Fibroblast of skin of back (primary cell): ENCODE measurements around the gene KANSL1L. TPM values are rescaled to one million over a fixed set of nuclear protein-coding genes. Genes with fewer than 3 reads are reported as not detected.
"Not testable (repeated sequence)": the region's sequence is repeated elsewhere in the genome, so short reads cannot be mapped to it uniquely, and the experiment has no call there.

Experiments
- DNase-seq: peaks from one replicate; pipeline ENCODE4 v3.0.0-alpha.2; 2013
- polyA plus RNA-seq, 2 experiments: library from polyadenylated mRNA; unstranded; fragments of 120-200 nt; gene quantifications; one replicate each; pipeline ENCODE4 v1.2.1, GENCODE V29; 2013; ENCODE audit not compliant: insufficient read length in 2 of 2

KANSL1L gene, protein sequence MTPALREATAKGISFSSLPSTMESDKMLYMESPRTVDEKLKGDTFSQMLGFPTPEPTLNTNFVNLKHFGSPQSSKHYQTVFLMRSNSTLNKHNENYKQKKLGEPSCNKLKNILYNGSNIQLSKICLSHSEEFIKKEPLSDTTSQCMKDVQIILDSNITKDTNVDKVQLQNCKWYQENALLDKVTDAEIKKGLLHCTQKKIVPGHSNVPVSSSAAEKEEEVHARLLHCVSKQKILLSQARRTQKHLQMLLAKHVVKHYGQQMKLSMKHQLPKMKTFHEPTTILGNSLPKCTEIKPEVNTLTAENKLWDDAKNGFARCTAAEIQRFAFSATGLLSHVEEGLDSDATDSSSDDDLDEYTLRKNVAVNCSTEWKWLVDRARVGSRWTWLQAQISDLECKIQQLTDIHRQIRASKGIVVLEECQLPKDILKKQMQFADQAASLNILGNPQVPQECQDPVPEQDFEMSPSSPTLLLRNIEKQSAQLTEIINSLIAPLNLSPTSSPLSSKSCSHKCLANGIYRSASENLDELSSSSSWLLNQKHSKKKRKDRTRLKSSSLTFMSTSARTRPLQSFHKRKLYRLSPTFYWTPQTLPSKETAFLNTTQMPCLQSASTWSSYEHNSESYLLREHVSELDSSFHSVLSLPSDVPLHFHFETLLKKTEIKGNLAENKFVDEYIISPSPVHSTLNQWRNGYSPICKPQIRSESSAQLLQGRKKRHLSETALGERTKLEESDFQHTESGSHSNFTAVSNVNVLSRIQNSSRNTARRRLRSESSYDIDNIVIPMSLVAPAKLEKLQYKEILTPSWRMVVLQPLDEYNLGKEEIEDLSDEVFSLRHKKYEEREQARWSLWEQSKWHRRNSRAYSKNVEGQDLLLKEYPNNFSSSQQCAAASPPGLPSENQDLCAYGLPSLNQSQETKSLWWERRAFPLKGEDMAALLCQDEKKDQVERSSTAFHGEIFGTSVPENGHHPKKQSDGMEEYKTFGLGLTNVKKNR
- 4.5 TPM for polyA plus RNA-seq (2013, experiment 1 of 2; ENCODE audit: insufficient read length)
- polyA plus RNA-seq (2013, experiment 2 of 2; ENCODE audit: insufficient read length): 4.9 TPM

DNA sequence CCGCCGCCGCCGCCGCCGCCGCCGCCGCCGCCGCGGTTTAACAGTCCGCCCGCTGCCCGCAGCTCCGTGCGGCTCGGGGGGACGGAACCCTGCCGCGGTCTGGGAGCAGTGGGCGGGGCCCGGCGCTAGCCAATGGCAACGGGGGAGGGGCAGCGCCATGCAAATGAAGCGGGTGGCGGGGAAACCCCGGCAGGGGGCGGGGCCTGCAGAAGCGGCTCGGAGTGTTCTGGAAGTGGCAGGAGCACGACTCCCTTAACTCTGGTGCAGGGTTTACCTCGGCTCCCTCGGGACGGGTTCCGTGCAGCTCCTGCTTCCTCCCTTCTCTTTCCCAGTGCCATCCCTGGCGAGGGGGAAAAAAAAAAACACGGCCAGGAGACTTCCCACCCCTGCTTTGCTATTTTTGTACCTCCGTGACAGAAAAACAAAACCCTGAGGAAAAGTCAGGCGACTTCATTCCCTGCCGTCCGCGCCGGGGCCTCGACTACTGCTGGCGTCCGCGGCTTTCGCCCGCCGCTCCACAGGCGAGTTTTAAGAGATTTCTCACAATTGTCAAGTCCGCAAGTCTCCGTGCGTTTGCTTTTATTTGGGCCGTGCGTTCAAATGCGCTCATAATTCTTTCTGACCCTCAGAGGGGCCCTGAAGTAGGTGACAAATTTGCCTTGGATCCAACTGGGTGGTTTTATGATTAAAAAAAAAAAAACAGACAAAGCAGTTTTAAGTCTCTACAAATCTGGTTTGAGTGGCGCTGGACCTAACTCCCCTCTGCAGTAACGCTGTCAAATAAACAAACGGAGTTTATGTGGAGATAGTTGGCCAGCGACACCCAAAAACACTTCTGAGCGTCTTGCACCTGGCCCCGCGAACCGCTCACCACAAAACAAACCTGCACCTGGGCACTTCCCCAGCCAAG, at the start of gene KANSL1L:
Gene KANSL1L, minus strand, starts transcription at position 101 of the 910 bp plus-strand sequence. CDS start 16,827 bp downstream, outside the sequence.
- peak; percentile 94 for DNase-seq

DNA sequence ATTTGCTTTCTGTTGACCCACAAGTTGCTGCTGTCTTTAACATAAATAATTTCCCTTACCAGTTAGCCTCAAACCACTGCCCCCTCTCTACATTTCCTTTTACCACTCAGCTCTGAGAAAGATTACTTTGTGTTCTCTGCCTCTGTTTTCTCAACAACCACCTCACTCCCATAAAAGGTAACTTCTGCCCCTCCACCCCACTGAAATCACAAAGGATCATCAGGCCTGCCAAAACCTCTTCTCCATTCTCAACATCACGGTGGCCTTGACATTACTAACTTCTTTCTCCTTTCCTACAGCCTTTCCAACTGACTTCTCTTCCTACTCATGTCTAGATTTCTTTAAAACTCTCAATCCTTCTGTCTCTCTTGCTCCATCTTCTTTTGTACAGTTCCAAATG, 43.9 kb upstream of the KANSL1L start:
- DNase-seq: no peak

DNA sequence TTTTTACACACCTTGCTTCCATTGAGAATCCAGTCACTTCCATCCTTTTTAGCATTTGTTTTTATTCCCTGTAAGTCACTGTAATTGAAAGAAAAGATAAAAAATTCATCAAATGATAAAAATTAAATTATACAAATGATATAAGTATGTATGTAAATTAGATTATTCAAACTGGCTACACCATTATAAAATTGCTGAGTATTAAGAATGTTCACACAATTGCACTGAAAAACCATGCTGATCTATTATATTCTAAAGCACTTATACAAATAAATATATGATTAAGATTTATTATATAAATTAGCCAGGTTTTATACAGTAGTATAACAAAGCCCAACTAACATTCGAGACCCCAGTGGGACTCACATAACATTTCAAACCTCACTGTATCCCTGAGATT, 39.0 kb upstream of the KANSL1L start:
- no peak for DNase-seq

DNA sequence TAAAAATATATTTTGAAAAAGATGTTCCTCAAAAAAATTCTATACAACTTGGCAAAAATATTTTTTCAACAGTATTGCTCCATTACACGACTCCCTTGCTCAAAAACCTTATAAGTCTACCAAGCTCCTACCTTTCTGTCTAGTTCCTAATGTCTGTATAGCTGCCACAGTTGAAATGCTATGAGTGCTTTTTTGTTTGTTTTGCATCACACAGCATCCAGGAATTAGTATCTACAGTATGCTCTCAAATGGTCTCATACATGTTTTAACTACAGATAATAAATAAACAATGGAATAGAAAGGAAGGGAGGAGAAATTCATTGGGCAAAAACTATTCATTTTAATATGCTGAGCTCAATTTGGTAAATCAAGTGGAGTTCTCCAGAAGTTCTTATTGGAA, 36.7 kb upstream of the KANSL1L start:
- no peak for DNase-seq

DNA sequence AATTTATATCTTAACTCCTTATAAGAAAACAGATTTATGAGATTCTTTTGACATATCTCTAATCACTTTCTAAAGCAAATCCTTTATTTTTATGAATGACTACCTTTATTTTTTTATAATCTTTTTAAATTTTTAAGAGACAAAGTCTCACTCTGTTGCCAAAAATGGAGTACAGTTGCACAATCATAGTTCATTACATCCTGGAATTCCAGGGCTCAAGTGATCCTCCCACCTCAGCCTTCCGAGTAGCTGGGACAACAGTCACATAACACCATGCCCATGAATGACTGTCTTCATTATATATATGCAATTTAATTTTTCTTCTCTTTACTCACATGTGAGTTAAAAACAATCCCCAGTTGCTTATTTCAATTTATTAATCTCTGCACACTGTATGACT, 32.3 kb upstream of the KANSL1L start:
- no peak for DNase-seq

DNA sequence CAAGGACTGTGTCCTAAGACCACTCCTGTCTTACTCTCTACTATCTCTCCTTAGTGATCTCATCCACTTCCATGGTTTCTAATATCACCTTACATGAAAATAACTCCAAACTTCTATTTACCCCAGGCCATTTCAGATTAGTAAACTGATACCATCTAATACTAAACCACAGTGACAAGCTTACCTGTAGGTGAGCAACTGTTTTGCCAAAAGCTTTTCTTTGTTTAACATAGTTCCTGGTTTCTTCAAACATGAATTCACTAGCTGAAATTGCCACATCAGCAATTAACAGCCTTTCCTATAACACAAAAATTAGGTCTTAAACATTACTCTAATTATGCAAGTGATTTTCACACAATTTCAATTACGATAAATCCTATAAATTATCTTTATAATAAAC, 31.9 kb upstream of the KANSL1L start:
- no peak for DNase-seq

DNA sequence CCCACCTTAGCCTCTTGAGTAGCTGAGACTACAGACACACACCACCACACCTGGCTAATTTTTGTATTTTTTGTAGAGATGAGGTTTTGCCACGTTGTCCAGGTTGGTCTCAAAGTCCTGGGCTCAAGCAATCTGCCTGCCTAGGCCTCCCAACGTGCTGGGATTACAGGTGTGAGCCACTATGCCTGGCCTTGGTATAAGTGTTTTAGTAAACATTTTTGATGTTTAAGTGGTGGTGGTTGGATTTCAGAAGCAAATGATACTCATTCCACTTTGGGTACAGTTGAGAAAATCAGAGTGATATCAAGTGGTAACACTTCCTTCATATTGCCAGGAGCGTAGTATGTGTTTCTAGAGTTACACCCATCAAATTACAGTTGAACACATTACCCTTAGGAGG, 28.6 kb upstream of the KANSL1L start:
- no peak for DNase-seq

DNA sequence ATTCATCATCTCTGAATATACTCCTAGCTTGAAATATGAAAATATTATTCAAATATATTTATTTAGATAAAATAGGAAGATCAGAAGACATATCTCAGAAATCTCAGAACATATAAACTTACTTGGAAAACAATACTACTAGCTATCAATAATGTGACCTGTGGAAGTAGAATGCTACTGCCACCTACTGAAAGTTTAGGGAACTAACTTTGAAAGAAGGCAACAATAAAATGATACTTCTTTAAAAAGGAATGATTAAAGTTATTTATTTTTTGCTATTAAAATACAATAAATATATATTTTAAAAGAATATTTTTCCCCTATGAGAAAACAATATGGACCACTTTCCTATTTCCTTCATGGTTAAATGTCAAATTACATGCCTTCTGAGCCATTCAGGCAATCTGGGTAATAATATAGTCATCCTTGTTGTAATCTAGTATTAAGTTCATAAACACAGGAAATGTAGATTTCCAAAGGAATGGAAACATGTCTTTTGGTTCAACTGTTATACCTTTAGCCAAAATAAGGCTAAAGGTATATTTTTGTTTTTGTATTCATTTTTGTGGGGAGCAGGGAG, 28.1 kb upstream of the KANSL1L start:
- DNase-seq: peak; percentile 27

DNA sequence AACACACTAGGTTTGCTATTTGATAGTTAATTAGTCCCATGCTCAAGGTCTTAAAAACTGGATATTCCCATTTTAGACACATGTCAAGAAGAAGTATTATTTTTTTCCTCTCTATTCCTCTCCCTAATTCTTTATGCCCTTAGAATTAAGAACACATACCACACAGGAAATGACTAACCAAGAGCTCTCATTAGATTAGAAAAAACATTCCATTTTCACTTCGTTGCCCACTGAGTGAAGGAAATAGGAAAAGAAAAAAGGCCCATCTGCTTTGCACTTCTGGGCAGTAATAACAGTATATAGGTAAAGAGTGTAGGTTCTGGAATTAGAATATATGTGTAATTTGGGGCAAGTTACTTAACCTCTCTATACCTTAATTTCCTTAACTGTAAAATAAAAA, 27.1 kb upstream of the KANSL1L start:
- peak; percentile 52 for DNase-seq

DNA sequence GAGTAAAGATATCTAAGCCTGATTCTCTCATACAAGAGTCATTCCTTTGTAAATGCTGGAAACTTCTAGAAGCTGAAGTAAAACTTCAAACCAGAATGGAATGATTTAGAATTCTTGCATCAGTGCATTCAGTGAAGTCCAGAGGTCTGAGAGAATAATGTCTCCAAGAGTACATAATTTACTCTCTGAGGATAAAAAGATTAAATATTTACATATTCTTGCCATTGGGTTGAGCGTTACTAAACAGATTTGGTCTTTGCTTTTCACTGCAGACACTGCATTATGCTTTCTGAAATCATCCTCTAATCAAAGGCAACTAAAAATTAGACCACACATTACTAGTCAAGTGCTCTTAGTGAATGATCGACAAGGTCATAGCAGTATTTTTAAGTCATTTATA, 26.5 kb upstream of the KANSL1L start:
- DNase-seq: no peak

DNA sequence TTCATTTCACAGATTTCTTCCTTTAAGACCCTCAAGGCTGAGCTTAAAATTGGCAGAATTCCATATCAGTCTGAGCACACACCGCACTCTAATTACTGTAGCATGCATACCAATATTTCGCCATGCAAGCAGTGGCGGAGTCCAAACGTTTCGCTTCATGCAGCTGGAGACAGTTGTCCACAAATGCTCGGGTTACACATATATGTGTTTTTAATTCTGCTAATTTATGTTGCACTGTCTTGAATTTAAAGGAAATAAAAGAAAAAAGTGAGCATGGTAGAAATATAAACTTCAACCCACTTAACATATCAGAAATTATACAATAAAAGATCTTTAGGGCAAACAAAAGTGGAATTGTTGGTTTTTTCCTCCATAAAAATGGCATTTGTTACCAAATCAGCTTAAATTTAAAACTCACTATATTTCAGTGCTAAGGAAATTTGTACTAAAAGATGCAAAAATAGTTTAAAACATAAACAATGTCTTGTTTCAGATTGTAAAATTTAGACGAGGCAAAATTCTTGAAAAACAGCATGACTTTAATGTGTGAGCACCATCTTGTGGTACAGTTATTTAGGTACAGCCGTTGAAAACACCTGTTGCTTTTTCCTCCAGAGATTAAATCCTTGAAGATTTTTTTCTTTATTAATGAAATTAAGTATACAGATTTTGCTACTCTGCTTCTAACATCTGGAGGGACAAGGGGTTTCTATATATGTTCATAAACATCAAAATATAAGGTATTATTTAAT, 24.1 kb upstream of the KANSL1L start:
- peak; percentile 32 for DNase-seq

DNA sequence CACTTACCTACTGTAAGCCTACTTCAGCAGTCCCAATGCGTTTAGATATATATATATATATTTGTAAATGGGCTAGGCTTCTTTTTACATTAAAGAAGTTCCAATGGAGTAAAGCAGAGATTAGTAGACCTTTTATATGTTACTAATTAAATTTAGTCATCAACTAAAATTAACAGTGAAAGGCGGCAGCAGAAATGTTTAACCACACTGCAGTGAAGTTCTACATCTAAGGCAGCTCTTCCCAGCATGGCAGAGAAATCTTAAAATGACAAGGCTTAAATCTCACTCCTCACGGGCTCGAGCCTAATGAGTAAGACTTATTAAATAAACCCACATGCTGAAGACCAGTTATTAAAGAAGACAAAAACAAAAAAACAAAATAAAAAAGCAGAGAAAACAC, 19.1 kb upstream of the KANSL1L start:
- no peak for DNase-seq

DNA sequence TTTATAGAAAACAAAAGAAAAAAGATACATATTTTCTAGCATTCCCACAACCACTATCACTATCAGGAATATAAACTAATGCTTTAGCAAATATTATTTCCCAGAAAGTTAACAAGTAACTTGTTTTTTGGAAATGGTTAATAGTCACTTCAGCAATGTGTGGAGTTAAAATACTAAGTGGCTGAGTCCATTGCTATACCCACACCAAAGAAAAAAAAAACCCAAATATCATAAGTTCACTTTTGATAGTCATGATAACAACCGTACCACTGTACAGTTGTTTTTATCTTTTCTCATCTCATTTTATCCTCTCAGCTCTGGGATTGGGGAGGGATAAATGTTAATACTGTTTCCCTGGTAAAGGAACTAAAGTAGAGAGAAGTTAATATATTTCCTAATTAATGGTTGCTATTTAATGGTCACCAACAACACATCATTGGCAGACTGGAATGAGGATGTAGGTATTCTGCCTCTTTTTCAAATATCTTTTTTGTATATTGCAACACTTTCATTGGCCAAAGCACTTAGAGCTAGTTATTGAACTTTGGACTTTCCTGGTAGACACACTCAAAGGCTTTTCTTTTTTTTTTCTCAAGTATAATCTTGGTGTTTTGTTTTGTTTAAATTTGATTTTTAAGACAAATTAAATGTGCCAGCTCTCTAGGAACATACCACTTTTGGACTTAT, 18.4 kb upstream of the KANSL1L start:
- DNase-seq: no peak

DNA sequence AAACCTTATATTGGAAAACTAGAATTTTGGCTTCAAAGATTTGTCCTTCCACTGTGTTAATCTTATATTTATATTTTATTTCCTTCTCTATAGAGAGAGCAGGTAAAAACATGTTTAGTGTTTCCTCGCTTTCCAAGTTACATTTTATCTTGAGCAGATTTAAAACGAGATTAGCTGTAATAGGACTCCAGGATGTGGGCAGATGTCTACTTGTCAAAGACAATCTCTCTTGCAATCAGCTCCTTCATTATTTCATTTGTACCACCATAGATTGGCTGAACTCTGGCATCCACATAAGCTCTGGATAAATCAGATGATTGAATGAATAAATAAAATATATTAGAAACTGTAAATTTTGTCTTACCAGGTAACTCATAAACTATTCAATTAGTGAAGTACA, 17.5 kb upstream of the KANSL1L start:
- no peak for DNase-seq

DNA sequence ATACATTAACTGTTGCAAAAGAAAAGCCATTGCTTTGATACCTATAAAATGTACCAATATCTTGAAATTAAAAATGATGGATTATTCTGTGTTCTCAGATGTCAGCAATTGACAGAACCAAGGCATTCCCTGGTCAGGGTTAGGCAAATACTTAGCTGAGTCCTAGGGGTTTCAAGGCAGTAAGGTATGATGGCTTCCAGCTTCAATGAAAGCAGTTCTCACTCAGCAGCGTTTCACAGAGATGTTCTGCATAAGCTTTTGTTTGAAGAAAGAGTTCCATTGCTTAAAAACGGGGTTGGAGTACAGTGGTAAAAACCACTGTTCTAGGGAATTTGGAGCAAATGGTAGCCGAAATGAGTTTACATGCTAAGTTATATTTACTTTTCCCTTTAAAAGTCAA, 17.0 kb upstream of the KANSL1L start:
- no peak for DNase-seq

DNA sequence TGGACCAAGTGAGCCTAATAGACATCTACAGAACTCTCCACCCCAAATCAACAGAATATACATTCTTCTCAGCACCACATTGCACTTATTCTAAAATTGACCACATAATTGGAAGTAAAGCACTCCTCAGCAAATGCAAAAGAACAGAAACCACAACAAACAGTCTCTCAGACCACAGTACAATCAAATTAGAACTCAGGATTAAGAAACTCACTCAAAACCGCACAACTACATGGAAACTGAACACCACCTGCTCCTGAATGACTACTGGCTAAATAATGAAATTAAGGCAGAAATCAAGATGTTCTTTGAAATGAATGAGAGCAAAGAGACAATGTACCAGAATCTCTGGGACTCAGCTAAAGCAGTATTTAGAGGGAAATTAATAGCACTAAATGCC, 12.7 kb upstream of the KANSL1L start:
- not testable (repeated sequence) for DNase-seq

DNA sequence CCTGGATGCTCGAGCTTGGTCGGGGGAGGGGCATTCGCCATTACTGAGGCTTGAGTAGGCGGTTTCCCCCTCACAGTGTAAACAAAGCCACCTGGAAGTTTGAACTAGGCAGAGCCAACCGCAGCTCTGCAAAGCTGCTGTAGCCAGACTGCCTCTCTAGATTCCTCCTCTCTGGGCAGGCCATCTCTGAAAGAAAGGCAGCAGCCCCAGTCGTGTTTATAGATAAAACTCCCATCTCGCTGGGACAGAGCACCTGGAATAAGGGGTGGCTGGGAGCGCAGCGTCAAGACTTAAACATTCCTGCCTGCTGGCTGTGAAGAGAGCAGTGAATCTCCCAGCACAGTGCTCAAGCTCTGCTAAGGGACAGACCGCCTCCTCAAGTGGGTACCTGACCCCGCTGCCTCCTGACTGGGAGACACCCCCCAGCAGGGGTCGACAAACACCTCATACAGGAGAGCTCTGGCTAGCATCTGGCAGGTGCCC, 10.4 kb upstream of the KANSL1L start:
- DNase-seq: not testable (repeated sequence)

DNA sequence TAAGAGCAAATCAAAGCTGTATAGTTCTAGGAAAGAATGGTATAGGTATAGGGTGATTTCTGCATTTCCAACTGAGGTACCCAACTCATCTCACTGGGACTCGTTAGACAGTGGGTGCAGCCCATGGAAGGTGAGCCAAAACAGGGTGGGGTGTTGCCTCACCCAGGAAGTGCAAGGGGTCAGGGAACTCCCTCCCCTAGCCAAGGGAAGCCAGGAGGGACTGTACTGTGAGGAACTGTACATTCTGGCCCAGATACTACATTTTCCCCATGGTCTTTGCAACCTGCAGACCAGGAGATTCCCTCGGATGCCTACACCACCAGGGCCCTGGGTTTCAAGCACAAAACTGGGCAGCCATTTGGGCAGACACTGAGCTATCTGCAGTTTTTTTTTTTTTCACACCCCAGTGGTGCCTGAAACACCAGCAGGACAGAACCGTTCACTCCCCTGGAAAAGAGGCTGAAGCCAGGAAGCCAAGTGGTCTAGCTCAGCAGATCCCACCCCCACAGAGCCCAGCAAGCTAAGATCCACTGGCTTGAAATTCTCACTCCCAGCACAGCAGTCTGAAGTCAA, 9.9 kb upstream of the KANSL1L start:
- DNase-seq: not testable (repeated sequence)

DNA sequence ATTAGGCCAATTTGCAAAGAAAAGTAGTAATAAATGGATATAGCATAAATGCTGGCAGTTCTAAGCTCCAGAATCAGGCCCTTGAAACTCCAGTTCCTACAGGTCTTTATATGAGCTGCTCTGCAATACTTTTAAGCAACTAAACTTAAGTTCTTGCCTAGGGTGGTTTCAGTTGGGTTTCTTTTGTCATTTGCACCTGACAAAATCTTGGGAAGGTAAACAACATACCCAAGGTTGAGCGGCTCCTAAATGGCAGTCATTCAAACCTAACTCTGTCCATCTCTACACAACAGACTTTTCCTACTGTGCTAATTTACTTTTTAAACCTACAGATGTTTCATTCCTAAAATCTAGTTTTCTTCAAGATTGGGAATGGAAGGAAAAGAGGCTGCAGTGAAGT, 9.3 kb upstream of the KANSL1L start:
- no peak for DNase-seq
